HepG2 (cell line): ENCODE data around the gene HES6. TPM values are rescaled to one million over a fixed set of nuclear protein-coding genes. Genes with fewer than 3 reads are reported as not detected.

ENCODE experiments used
- ATAC-seq: fragments of 200-7000 bp; cut with Tn5 transposase; 3 replicates; pipeline ENCODE4 v1.9.1; 2020; ENCODE audit warnings: mild to moderate bottlenecking, moderate library complexity
- BruUV-seq: library from RNA; stranded (reverse); fragments of 400-500 nt; replicated peaks from 2 replicates; lab custom pipeline; 2021; lab: Mats Ljungman, UMichigan
- CTCF ChIA-PET: fragments of 300-600 bp; formaldehyde crosslinking; extraction: SDS; loops from one replicate; lab custom pipeline; 2021; ENCODE audit warnings: low total read pairs, inconsistent platforms, low intra/inter-chr PET ratio; lab: Yijun Ruan, JAX
- POLR2A ChIA-PET: fragments of 350-600 bp; sonication (Branson Sonifier 250); formaldehyde crosslinking; loops from one replicate; lab custom pipeline; 2020; ENCODE audit warnings: antibody characterized with exemption, inconsistent platforms; lab: Yijun Ruan, JAX
- DNase-seq: peaks from one replicate; pipeline ENCODE4 v3.0.0-alpha.2; 2015; ENCODE audit warnings: low spot score
- FAIRE-seq: peaks from 3 replicates; lab custom pipeline; 2011; peaks lifted over from hg19 to GRCh38; lab: Jason Lieb, UNC
- H2AFZ ChIP-seq: one replicate; pipeline ENCODE4 v1.6.1; 2011; ENCODE audit warnings: low read length, inconsistent platforms
- H3K27ac ChIP-seq: fragments of 300-600 bp; 3 replicates; pipeline ENCODE4 v1.8.0; 2011; ENCODE audit warnings: mixed run types, mild to moderate bottlenecking, mixed read lengths, low read length, inconsistent platforms; ENCODE audit not compliant: insufficient read depth; ENCODE audit errors: extremely low read length
- H3K27me3 ChIP-seq, 2 experiments: fragments of 200-600 bp in 1 of 2; 2 replicates in 1 of 2; 3 replicates in 1 of 2; pipeline versions ENCODE4 v1.6.0 to v1.8.0; 2011; ENCODE audit warnings: low read length in 2 of 2, mild to moderate bottlenecking in 2 of 2, moderate library complexity in 2 of 2, inconsistent platforms in 1 of 2; ENCODE audit not compliant: insufficient read depth in 2 of 2, control insufficient read depth in 1 of 2
- H3K36me3 ChIP-seq, 2 experiments: fragments of 200-600 bp in 1 of 2; replicated peaks in 1 of 2; 2 replicates in 1 of 2; 3 replicates in 1 of 2; pipeline versions ENCODE4 v1.5.1 to v1.8.0; 2011; ENCODE audit warnings: low read length in 2 of 2, inconsistent platforms in 1 of 2; ENCODE audit not compliant: insufficient read depth in 2 of 2, control insufficient read depth in 1 of 2
- H3K4me1 ChIP-seq: 2 replicates; pipeline ENCODE4 v1.5.1; 2012; ENCODE audit warnings: low read length, inconsistent platforms; ENCODE audit not compliant: insufficient read depth
- H3K4me2 ChIP-seq: 2 replicates; pipeline ENCODE4 v1.6.0; 2011; ENCODE audit warnings: low read depth, low read length, inconsistent platforms
- H3K4me3 ChIP-seq, 3 experiments: fragments of 200-600 bp in 1 of 3; sonication (generic), shearing (Covaris generic) in 1 of 3; replicated peaks in 1 of 3; 2 replicates each; pipeline ENCODE4 v1.5.1; 2011 to 2016; ENCODE audit warnings: low read length in 3 of 3, inconsistent platforms in 2 of 3, low read depth in 2 of 3, mild to moderate bottlenecking in 2 of 3, control low read depth in 1 of 3, mixed read lengths in 1 of 3; ENCODE audit not compliant: insufficient read depth in 1 of 3
- H3K79me2 ChIP-seq: one replicate; pipeline ENCODE4 v1.6.1; 2011; ENCODE audit warnings: low read length, inconsistent platforms; ENCODE audit not compliant: insufficient read depth
- H3K9ac ChIP-seq: 2 replicates; pipeline ENCODE4 v1.6.0; 2011; ENCODE audit warnings: mild to moderate bottlenecking, low read depth, low read length, inconsistent platforms; ENCODE audit not compliant: insufficient read depth
- H3K9me3 ChIP-seq: 2 replicates; pipeline ENCODE4 v1.5.1; 2012; ENCODE audit warnings: mild to moderate bottlenecking, low read length
- H4K20me1 ChIP-seq: 2 replicates; pipeline ENCODE4 v1.6.0; 2011; ENCODE audit warnings: inconsistent platforms, mild to moderate bottlenecking, low read length, moderate library complexity; ENCODE audit not compliant: insufficient read depth
- ATF1 ChIP-seq: IDR thresholded peaks from 2 replicates; pipeline ENCODE4 v1.6.1; 2016; ENCODE audit warnings: mild to moderate bottlenecking, control low read depth
- CEBPG ChIP-seq: IDR thresholded peaks from 2 replicates; pipeline ENCODE4 v1.6.1; 2016
- CENPT ChIP-seq: sonication (generic); formaldehyde crosslinking; IDR thresholded peaks from 2 replicates; pipeline ENCODE4 v1.8.0; 2022; ENCODE audit warnings: low read depth, mild to moderate bottlenecking, moderate library complexity, missing genetic modification reagents
- ISX ChIP-seq: sonication (generic); formaldehyde crosslinking; conservative IDR thresholded peaks from 2 replicates; pipeline ENCODE4 v1.5.0; 2020; ENCODE audit warnings: missing genetic modification reagents
- NFE2L1 ChIP-seq: sonication (generic); formaldehyde crosslinking; IDR thresholded peaks from 2 replicates; pipeline ENCODE4 v1.4.0; 2020; ENCODE audit warnings: missing genetic modification reagents, mild to moderate bottlenecking, borderline replicate concordance
- NRL ChIP-seq: sonication (generic); formaldehyde crosslinking; IDR thresholded peaks from 2 replicates; pipeline ENCODE4 v1.5.0; 2020; ENCODE audit warnings: missing genetic modification reagents, mild to moderate bottlenecking, moderate library complexity, borderline replicate concordance
- POLR2A ChIP-seq, 2 experiments: IDR thresholded peaks; 2 replicates each; pipeline ENCODE4 v1.6.1; 2011; ENCODE audit warnings: low read depth in 2 of 2, low read length in 2 of 2, mild to moderate bottlenecking in 1 of 2, moderate library complexity in 1 of 2; ENCODE audit not compliant: insufficient read depth in 1 of 2
- RAD21 ChIP-seq: fragments of 450-650 bp; formaldehyde crosslinking; IDR thresholded peaks from 2 replicates; pipeline ENCODE4 v1.5.0; 2020; ENCODE audit warnings: mild to moderate bottlenecking
- RFXANK ChIP-seq: IDR thresholded peaks from 2 replicates; pipeline ENCODE4 v1.6.1; 2016
- RXRB ChIP-seq: IDR thresholded peaks from 2 replicates; pipeline ENCODE4 v1.6.1; 2016; ENCODE audit warnings: borderline replicate concordance, missing genetic modification reagents, missing compliant biosample characterization
- YY1 ChIP-seq: IDR thresholded peaks from 2 replicates; pipeline ENCODE4 v1.6.1; 2011; ENCODE audit warnings: low read length, low read depth, moderate library complexity, mild to moderate bottlenecking; ENCODE audit not compliant: insufficient read depth, insufficient replicate concordance
- ZBTB1 ChIP-seq: sonication (generic); formaldehyde crosslinking; IDR thresholded peaks from 2 replicates; pipeline ENCODE4 v1.4.0; 2020; ENCODE audit warnings: missing genetic modification reagents, borderline replicate concordance
- ZNF607 ChIP-seq: sonication (generic); formaldehyde crosslinking; IDR thresholded peaks from 2 replicates; pipeline ENCODE4 v1.5.1; 2020; ENCODE audit warnings: missing genetic modification reagents, mild to moderate bottlenecking, borderline replicate concordance
- ZNF674 ChIP-seq: sonication (generic); formaldehyde crosslinking; IDR thresholded peaks from 2 replicates; pipeline ENCODE4 v1.5.0; 2020; ENCODE audit warnings: low read depth, mild to moderate bottlenecking, missing genetic modification reagents
- WGBS: methylation state at CpG from one replicate; pipeline ENCODE4 v1.1.6; 2017; ENCODE audit warnings: low lambda C conversion rate; 5-methylcytosine and 5-hydroxymethylcytosine counted together
- in situ Hi-C: cut with HindIII; loops from 2 replicates; pipeline ENCODE4 v1.10.0; 2017; ENCODE audit warnings: low pct_unique_long_range_greater_than_20kb; ENCODE audit not compliant: extremely low pct_ligation_motif_present
- intact Hi-C: fragments of 100-400 bp; cut with micrococcal nuclease; formaldehyde crosslinking; loops from one replicate; pipeline ENCODE4 v1.10.0; 2022; ENCODE audit not compliant: unreplicated experiment
- polyA plus RNA-seq, 8 experiments: library from polyadenylated mRNA; depleted of rRNA in 3 of 8; stranded (reverse) in 7 of 8; unstranded in 1 of 8; fragments of >200 nt; fragmentation: Illumina TruSeq in 4 of 8; extraction: Trizol in 4 of 8; gene quantifications; 2 replicates each; pipeline versions ENCODE4 v1.2.1 to v1.2.3, GENCODE V29; 2011 to 2016; ENCODE audit warnings: low read depth in 4 of 8, missing spikeins in 1 of 8, mixed read lengths in 1 of 8; ENCODE audit not compliant: insufficient read depth in 1 of 8
- total RNA-seq, 5 experiments: library from RNA; depleted of rRNA; stranded (reverse); fragments of >200 nt; fragmentation: Illumina TruSeq; extraction: Trizol; gene quantifications; 2 replicates each; pipeline ENCODE4 v1.2.3, GENCODE V29; 2016; ENCODE audit warnings: low read depth in 1 of 5
- TF ChIP-seq, protein P1 (sequence below), 2 experiments: fragments of 450-650 bp in 1 of 2; sonication (generic) in 1 of 2; formaldehyde crosslinking; IDR thresholded peaks; 2 replicates each; pipeline versions ENCODE4 v1.5.0 to v1.8.0; 2020 to 2022; ENCODE audit warnings: mild to moderate bottlenecking in 1 of 2, missing genetic modification reagents in 1 of 2
- TF ChIP-seq, protein P2 (sequence below): sonication (generic); formaldehyde crosslinking; IDR thresholded peaks from 2 replicates; pipeline ENCODE4 v1.4.0; 2020; ENCODE audit warnings: missing genetic modification reagents

HES6 gene
- total and polyA plus RNA-seq, 2 of the 13 experiments (the other 11 are each of a cell fraction or from before 2014, with no cell fraction given) = 19.5 to 82.8 TPM

DNA sequence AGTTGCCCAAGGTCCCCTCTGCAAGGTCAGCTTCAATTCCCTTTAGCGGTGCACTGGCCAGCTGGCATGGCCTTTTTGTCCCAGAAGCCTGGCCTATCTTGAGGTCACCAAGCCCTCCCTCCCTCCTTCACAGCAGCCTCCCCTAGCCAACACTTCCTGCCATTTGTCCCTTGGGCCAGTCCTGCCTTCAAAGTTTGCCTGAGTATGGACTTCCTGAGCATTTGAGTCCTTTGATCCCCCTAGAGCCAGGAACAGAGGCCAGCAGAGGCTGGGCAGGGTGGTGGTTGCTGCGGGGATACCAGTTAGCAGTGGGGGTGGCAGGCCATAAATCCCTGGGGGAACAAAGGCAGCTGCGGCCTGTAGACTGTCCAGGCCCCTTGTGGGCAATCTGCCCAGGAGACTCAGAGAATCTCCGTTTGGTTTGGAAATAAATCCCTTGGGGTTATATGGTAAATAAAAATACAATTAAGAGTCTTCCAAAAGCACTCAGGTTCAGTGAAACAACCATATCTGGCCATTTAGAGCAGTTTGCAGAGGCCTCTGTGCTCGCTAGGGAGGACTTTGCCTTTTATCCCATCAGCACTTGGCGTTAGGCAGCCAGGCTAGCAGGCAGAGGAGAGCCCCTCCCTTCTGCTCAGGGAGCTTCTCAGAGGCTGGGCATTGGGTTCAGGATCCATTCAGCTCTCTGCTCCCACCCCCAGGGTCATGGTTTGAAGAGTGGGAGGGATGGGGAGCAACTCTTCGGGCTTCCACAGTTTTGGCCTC, 3.1 kb upstream of the HES6 start:
- Histone ChIP-seq H4K20me1 (no peaks in the 10 kb centered on the region), H2AFZ (peak overlapping the region; percentile 18), H3K4me1 (peaks cover 51% of the 10 kb centered on the region), H3K79me2 (no peaks in the 10 kb centered on the region), H3K27ac (peak overlapping the region; percentile 79), H3K27me3 (no peaks in the 10 kb centered on the region), H3K9me3 (no peaks in the 10 kb centered on the region), H3K4me2 (peak overlapping the region; percentile 87), H3K36me3 (peaks cover 5 to 9% of the 10 kb centered on the region in 2 experiments; a peak in 3 of 5 replicates), H3K9ac (peak overlapping the region; percentile 67), H3K4me3 (peak overlapping the region; percentile 18 to 64 (median 30))
- FAIRE-seq (peak; percentile 87), DNase-seq (peak; percentile 70), ATAC-seq (peak; percentile 64)
- POLR2A ChIA-PET = interaction anchor here (0.8 to 2.0 kb wide), 8 partner anchors 8 to 182 kb away, joined by 3 to 12 read pairs (median 5); partner anchors contain the start of genes ILKAP and SCLY
- CTCF ChIA-PET = interaction anchor here (0.9 kb wide), 1 partner anchor 14 kb away, joined by 4 read pairs; no protein-coding TSS in a partner anchor
- WGBS = 5% methylated on average over 7 of the region's 7 CpGs
- intact Hi-C loops = loop anchor here (5.0 kb wide), 1 partner anchor 41 kb away; the partner anchor contains the start of gene ILKAP
- no TSS peak for BruUV-seq
- in situ Hi-C loops = no loop called here
- TF ChIP-seq, protein P1, sequence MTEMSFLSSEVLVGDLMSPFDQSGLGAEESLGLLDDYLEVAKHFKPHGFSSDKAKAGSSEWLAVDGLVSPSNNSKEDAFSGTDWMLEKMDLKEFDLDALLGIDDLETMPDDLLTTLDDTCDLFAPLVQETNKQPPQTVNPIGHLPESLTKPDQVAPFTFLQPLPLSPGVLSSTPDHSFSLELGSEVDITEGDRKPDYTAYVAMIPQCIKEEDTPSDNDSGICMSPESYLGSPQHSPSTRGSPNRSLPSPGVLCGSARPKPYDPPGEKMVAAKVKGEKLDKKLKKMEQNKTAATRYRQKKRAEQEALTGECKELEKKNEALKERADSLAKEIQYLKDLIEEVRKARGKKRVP (CRISPR knock-in tag; IDR thresholded peaks at IDR 0.05) = no peak
- TF ChIP-seq ZNF674 (no peak), RFXANK (no peak), RAD21 (no peak), ZNF607 (CRISPR knock-in tag) (peak; percentile 55; the same call in 1 of the 2 replicates), ZBTB1 (CRISPR knock-in tag) (no peak), NRL (CRISPR knock-in tag) (0 out of 2 replicates have a peak, but pooled peaks have one; percentile 70), ATF1 (CRISPR knock-in tag) (no peak), CEBPG (CRISPR knock-in tag) (no peak), POLR2A (IDR thresholded peaks at IDR 0.05; ENCODE audit: insufficient read depth in 1 of 2, low read depth in 2 of 2, low read length in 2 of 2) (peak in 1 of 2 experiments; percentile 70; a peak in 2 of 4 replicates), ISX (CRISPR knock-in tag) (no peak), CENPT (CRISPR knock-in tag) (no peak), YY1 (no peak), NFE2L1 (no peak), RXRB (CRISPR knock-in tag) (no peak)
- TF ChIP-seq, protein P2, sequence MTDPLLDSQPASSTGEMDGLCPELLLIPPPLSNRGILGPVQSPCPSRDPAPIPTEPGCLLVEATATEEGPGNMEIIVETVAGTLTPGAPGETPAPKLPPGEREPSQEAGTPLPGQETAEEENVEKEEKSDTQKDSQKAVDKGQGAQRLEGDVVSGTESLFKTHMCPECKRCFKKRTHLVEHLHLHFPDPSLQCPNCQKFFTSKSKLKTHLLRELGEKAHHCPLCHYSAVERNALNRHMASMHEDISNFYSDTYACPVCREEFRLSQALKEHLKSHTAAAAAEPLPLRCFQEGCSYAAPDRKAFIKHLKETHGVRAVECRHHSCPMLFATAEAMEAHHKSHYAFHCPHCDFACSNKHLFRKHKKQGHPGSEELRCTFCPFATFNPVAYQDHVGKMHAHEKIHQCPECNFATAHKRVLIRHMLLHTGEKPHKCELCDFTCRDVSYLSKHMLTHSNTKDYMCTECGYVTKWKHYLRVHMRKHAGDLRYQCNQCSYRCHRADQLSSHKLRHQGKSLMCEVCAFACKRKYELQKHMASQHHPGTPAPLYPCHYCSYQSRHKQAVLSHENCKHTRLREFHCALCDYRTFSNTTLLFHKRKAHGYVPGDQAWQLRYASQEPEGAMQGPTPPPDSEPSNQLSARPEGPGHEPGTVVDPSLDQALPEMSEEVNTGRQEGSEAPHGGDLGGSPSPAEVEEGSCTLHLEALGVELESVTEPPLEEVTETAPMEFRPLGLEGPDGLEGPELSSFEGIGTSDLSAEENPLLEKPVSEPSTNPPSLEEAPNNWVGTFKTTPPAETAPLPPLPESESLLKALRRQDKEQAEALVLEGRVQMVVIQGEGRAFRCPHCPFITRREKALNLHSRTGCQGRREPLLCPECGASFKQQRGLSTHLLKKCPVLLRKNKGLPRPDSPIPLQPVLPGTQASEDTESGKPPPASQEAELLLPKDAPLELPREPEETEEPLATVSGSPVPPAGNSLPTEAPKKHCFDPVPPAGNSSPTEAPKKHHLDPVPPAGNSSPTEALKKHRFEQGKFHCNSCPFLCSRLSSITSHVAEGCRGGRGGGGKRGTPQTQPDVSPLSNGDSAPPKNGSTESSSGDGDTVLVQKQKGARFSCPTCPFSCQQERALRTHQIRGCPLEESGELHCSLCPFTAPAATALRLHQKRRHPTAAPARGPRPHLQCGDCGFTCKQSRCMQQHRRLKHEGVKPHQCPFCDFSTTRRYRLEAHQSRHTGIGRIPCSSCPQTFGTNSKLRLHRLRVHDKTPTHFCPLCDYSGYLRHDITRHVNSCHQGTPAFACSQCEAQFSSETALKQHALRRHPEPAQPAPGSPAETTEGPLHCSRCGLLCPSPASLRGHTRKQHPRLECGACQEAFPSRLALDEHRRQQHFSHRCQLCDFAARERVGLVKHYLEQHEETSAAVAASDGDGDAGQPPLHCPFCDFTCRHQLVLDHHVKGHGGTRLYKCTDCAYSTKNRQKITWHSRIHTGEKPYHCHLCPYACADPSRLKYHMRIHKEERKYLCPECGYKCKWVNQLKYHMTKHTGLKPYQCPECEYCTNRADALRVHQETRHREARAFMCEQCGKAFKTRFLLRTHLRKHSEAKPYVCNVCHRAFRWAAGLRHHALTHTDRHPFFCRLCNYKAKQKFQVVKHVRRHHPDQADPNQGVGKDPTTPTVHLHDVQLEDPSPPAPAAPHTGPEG (CRISPR knock-in tag) = no peak
